Measurements from ENCODE around the gene VAX1.
"Not testable (repeated sequence)": the region's sequence is repeated elsewhere in the genome, so short reads cannot be mapped to it uniquely, and the experiment has no call there.

Gene VAX1, protein sequence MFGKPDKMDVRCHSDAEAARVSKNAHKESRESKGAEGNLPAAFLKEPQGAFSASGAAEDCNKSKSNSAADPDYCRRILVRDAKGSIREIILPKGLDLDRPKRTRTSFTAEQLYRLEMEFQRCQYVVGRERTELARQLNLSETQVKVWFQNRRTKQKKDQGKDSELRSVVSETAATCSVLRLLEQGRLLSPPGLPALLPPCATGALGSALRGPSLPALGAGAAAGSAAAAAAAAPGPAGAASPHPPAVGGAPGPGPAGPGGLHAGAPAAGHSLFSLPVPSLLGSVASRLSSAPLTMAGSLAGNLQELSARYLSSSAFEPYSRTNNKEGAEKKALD

GRCh38 chr10:117137911-117138642 is at the start of gene VAX1:
TSS of gene VAX1 (minus strand) at chr10:117138270. CDS start at chr10:117138056, 214 bp downstream.
- DNase-seq = peak; percentile 77

GRCh38 chr10:117186832-117187615 is 49.0 kb upstream of the VAX1 start:
- DNase-seq = no peak

- DNase-seq = not testable (repeated sequence)
Measured at GRCh38 chr10:117185817-117186216, 47.7 kb upstream of the VAX1 start.

DNA sequence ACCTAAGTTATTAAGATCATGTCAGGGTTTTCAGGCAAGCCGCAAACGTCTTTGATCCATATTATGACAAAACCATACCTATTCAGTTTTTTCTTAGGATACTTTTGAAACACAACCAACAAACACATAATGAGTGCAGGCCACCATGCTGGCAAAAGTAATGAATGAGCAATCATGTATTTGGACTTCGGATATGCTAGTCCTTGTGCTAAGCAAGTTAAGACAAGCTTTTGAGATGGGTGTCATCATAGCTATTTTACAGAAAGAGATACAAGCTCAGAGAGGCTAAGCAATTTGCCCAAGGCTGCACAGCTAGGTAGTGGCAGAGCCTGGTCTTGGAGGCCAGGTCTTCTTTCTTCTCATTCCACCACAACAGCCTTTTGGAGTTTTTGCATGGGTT is 46.8 kb upstream of the VAX1 start:
- DNase-seq = no peak

GRCh38 chr10:117184296-117184695 is 46.2 kb upstream of the VAX1 start:
- no peak for DNase-seq

- DNase-seq = no peak
Measured at GRCh38 chr10:117178190-117178589, 40.1 kb upstream of the VAX1 start.

DNA sequence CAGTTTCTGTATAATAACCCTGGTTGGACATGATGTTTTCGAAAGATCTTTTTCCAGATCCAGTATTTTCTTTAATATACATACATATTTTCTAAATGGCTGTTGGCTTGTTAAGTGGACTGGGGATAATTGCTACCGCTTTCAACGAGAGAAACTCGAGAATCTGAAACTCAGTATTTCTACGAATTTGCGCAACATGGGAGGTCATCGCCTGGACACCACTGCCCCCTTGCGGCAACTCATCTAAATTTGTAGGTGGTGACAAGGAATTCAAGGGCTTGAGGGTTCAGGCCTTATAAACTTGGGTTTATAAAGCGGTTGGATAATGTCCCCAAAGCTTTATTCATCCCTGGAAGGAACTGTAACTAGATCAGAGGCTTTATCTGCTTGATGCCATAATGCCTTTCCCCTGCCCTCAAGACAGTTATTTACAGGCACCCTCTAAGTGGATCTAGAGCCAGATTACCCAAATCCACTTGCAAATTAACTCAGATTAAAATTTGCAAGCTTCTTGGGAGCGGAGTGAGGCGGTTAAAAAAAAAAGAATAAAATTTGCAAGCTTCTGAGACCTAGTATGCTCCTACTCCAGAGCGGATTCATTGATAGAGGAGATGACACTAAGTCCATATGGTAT is 37.9 kb upstream of the VAX1 start:
- peak; percentile 82 for DNase-seq

GRCh38 chr10:117175215-117175900 is 37.3 kb upstream of the VAX1 start:
- no peak for DNase-seq

DNA sequence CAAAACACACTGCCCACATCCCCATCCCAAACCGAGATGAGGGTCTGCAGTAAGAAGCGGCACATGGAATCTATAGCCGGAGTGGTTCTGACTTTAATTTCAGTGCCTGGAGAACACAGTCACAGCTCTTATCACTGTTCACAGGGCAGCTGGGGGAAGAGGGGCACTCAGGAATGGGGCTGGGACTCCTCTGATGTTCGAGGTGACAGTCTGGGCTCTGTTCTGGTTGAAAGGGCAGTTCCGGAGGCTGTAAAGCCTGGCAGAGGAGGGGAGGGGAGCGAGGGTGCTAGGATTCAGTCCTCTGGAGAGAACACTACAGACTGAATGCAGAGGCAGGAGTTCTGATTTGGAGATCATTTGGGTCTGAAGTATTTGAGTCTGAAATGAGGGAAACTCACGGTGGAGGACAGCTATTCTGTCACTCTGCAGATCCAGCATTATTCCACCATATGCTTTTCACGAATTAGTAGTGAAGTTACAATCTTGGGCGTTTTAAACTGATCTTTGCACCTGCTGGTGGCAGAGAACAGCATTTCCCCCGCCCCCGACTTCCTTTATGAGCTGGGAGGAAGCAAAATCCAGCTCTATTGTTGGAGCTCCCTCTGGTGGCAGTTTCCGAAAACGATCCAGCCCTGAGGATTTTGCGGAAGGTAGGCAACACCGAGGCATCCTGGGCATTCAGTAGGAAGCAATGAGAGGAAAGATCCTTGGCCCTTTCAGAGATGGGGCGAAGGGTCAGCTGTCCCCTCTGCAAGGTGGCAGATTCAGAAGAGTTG is 36.6 kb upstream of the VAX1 start:
- DNase-seq = peak; percentile 84

DNA sequence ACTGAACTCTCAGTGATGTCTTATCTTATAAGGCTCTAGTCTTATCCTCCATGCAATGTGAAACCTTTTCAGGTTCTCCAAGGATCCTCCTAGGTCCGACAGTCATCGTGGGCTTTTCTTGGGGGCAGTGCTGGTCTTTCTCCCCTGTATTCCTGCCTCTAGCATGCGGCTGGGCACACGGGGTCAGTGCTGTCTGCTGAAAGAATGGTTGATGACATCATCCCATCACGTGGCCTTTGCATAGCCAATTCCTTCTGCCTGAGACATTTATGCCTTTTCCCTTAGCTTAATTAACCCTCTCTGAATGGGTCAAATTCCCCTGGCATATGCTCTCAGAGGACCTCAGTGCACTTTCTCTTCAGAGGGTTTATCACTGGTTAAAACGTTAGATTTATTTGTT is 32.2 kb upstream of the VAX1 start:
- peak; percentile 21 for DNase-seq

GRCh38 chr10:117169480-117169879 is 31.4 kb upstream of the VAX1 start:
- no peak for DNase-seq

DNA sequence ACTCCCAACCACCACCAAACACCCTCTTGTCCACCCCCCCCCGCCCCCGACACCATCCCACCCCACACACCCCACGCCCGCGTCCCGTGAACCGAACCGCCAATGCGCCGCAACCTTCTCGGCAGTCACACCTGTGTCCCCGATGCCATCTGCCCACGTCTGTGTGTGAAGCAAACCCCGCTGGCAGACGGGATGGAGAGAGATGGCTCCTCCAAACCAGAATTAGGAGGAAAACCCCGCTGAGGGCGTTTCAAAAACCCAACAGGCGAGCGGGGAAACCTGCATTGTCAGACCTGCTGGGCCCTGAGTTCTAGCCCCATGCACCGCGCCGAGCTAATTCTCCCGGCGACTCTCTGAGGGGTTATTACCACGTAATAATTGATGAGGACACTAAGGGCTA is 30.7 kb upstream of the VAX1 start:
- DNase-seq = peak; percentile 30

DNA sequence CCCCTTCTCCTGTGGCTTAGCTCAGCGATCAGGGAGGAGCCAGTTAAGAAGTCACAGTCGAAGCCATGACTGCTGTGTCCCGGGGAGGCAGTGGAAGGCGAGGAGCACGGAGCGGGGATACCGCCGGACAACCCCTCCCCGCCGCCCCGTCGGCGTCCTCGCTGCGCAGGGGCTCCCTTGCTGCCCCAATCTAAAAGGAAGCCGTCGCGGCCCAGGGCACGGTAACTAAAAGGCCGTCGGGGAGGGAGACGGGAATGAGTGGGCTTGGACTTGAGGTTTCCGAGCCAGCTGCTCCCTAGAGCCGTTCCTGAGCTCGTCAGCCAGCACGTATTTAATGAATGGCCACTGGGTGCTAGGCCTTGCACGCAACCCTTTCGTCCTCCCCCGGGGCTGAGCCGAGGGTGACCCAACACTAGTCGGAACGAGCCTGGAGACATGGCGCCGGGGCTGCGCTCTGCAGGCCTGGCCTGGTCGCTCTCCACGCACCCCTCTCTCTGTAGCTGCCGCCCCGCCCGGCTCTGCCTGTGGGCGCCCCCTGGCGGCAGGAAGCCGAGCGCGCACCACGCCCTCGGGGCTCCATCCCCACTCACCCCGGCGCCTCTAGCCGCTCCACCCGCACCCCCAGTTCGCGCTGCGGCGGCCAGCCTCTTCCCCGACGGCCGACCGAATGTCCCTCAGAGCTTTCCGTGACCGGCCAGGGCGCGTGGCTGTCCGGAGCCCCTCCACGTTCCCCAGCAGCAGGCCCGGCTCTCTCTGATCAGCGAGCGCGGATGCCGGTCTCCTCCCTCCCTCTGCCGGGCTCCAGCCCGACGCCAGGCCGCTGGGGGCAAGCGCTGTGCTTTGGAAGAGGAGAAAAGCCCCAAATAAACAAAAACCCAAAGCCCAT is 30.0 kb upstream of the VAX1 start:
- peak; percentile 60 for DNase-seq

DNA sequence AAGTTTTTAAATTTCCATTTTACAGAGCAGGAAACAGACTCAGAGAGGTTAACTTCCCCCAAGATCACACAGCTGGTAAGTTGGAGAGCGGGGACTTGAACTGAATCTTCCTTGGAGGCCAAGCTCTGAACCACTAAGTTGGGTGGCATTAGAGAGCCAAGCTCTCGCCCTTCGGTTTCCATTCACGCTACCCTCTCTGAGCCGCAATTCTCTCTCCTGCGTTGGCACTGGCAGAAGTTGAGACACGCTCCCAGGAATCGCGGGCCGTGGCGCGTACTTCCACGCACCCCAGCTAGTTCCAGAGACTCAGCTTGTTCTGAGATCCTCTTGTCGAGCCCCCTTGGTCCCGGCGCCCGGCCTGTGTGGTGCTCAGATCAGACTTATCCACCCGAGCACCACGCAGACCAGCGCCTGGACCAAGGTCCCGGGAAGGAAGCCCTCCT is 29.3 kb upstream of the VAX1 start:
- DNase-seq = no peak

- no peak for DNase-seq
Measured at GRCh38 chr10:117166418-117167345, 28.6 kb upstream of the VAX1 start.

DNA sequence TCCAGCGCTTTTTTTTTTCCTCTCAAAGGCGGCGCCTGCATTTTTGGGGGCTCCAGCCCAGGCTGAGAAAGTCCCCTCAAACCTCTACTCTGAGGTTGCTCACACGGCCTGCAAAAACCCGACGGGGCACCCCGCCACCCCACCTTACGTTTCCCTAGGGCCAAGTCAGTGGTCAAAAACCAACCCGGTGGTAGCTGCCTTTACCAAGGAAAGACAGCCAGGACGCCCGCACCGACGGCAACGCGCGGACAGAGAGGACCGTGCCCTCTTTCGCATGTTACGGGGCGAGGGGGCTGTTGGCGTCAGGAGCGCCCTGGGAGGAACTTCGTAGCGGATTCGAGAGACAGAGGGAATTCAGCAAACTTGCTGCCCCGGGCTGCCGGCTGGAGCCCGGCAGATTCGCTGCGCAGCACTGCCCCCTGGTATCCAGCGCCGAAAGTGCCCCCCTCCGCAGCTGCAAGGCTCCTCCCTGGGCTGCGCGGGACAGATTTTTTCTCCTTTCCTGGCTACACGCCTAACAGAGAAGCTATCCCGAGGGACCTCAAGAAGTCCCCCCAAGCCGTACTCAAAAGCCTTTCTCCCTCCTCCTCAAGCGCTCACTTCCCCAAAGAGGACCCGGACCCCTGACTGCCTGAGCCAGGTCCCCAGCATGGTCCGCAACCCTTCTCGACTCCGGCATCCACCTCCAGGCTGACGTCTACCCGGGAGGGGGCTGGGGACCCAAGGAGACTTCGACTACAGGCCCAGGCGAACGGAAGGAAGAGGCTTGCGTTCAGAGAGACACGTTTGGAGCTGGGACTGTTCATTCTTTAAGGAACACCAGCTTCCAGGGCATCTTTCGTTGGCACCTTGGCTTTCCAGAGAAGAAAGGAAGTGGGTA is 27.7 kb upstream of the VAX1 start:
- DNase-seq = peak; percentile 69

DNA sequence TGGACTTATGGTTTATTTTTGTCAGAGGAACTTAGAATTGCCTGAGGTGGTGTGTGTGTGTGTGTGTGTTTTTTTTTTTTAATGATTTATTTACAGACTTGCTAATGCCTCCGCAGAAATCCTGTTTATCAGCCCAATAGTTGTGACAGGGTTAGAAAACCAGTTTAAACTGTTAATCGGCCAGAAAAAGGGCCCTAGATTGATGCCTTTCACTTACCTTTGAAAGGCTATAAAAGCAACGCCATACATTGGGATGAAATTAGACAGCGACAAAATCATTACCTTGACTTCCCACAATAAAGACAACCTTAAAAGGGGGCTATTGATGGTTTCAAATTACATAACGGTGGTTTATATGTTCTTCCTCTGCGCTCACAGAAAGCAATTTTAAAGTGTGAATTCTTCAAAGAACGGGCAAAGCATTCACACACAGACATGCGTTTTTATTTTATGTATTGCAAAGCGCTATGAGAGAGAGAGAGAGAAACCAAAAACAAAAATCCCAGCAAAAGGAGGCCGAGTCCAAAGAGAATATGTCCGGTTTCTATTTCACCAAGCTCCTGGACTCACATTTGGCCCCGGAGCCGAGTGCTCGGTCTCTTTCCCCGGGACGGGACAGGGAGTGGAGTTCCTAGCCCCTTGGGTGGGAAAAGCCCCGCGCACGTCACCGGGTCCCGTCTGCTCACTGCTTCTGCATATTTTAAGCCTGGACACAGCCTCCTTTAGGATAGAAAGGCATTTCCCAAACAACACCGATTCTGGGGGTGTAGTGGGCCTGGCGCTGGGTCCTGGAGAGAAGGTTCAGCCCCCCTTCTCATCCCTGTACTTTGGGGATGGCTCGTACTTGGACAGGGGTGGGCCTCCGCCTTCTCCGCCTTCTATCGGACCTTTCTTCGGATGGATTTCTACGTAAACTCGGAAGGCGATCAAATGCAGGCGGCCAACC is 26.8 kb upstream of the VAX1 start:
- peak; percentile 83 for DNase-seq
